Activated naive CD4-positive, alpha-beta T cell treated with anti-CD3 and anti-CD28 coated beads, Interleukin-2, amount 10 ng/mL, durations not matched to agents 7 days and 5 days (primary cell): ENCODE measurements around the gene GPR153.
A peak's percentile ranks its signal among the peaks of the same experiment; 100 is the strongest.

Experiments used
- CTCF ChIA-PET: fragments of 350-600 bp; sonication (Branson Sonifier 250); formaldehyde crosslinking; loops from one replicate; lab custom pipeline; 2021; ENCODE audit warnings: antibody characterized with exemption; lab: Charles Lee
- DNase-seq: peaks from one replicate; pipeline ENCODE4 v3.0.0-alpha.2; 2020
- H3K27ac Mint-ChIP-seq: one replicate; pipeline ENCODE4 v1.8.0; 2021; ENCODE audit warnings: mild to moderate bottlenecking, moderate library complexity, mixed read lengths
- H3K27me3 Mint-ChIP-seq: one replicate; pipeline ENCODE4 v1.8.0; 2021; ENCODE audit warnings: mild to moderate bottlenecking, mixed read lengths
- H3K36me3 Mint-ChIP-seq: one replicate; pipeline ENCODE4 v1.8.0; 2021; ENCODE audit warnings: mixed read lengths
- H3K4me1 Mint-ChIP-seq: one replicate; pipeline ENCODE4 v1.8.0; 2021; ENCODE audit warnings: mixed read lengths
- H3K4me3 Mint-ChIP-seq: one replicate; pipeline ENCODE4 v1.8.0; 2021; ENCODE audit warnings: mild to moderate bottlenecking, moderate library complexity, mixed read lengths
- H3K9me3 Mint-ChIP-seq: one replicate; pipeline ENCODE4 v1.8.0; 2021; ENCODE audit warnings: mixed read lengths

Gene GPR153

DNA sequence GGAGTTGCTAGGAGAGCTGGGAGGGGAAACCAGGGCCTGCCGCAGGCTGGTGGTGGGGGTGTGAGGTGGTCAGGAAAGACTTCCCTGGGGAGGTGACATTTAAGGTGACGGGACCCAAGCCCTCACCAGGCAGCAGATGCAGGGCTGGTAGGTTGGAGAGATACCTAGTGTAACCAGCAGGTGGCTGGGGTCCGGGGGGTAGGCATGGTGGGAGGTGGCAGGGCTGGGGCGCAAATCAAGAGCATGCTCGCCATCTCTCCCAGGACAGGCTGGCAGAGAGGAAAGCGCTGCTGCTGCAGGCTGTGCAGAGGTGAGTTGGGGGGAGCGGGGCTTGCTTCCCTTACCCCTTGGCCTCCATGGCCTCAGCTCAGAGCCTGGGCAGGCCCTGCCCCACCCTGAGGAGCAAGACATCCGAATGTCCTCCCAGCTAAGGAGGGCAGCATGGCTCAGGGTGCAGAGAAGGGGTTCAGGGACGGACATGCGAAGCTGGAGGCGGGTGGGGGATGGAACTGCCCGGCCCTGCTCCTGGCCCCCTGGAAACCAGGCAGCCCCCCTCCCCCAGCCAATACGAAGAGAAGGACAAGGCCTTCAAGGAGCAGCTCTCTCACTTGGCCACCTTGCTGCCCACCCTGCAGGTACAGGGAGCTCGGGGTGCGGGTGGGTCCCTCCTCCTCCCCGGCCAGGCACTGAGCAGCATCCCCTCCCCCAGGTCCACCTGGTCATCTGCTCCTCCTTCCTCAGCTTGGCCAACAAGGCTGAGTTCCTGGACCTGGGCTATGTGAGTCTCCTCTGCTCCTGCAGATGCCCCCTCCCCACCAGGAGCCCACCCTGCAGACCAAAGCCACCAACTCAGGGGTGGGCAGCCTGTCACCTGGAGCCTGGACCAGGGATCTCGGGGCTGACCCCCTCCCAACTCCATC lies 51.0 kb downstream of the GPR153 start:
- H3K4me3 Mint-ChIP-seq, result no peak overlapping the region
- DNase-seq, result peak; percentile 37
- CTCF ChIA-PET, result interaction anchor here (0.8 kb wide), 1 partner anchor 42 kb away, joined by 3 read pairs; no protein-coding TSS in a partner anchor
- H3K27ac Mint-ChIP-seq, result no peak overlapping the region
- peaks cover 15% of the 10 kb centered on the region for H3K4me1 Mint-ChIP-seq
- H3K27me3 Mint-ChIP-seq, result peaks cover 92% of the 10 kb centered on the region
- no peaks in the 10 kb centered on the region for H3K36me3 Mint-ChIP-seq
- H3K9me3 Mint-ChIP-seq, result no peaks in the 10 kb centered on the region

DNA sequence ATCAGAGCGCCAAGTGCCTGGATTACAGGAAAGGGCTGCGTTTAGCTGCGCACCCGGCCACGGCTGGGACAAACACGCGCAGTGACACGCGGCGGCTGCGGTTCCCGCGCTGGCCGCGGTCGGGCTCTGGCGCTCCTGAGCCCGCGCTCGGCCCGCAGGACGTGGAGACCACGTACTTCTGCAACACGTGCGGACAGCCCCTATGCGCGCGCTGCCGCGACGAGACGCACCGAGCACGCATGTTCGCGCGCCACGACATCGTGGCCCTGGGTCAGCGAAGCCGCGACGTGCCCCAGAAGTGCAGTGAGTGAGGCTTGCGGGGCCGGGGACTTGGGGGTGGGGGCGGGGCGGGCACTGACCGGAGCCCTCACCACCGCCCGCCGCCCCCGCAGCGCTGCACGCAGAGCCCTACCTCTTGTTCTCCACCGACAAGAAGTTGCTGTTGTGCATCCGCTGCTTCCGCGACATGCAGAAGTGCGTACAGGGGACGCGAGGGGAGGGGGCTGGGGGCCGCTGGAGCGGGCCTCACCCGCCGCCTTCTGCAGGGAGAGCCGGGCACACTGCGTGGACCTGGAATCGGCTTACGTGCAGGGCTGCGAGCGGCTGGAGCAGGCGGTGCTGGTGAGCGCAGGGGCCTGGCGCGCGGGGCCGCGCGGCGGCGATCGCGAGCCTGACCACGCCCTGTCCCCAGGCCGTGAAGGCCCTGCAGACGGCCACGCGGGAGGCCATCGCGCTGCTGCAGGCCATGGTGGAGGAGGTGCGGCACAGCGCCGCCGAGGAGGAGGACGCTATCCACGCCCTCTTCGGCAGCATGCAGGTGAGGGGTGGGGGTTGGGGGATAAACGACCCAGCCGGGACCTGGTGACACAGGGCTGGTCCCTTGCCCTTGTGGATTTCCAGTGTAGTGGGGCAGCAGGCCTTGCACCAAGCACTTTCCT lies 51.9 kb downstream of the GPR153 start:
- H3K27ac Mint-ChIP-seq, result no peak overlapping the region
- H3K4me3 Mint-ChIP-seq, result peak overlapping the region; percentile 21
- peaks cover 19% of the 10 kb centered on the region for H3K4me1 Mint-ChIP-seq
- CTCF ChIA-PET, result interaction anchor here (0.9 to 1.8 kb wide), 2 partner anchors 11 to 17 kb away, joined by 3 to 6 read pairs; no protein-coding TSS in a partner anchor
- peaks cover 99% of the 10 kb centered on the region for H3K27me3 Mint-ChIP-seq
- H3K36me3 Mint-ChIP-seq, result no peaks in the 10 kb centered on the region
- no peaks in the 10 kb centered on the region for H3K9me3 Mint-ChIP-seq
- DNase-seq, result peak; percentile 39

DNA sequence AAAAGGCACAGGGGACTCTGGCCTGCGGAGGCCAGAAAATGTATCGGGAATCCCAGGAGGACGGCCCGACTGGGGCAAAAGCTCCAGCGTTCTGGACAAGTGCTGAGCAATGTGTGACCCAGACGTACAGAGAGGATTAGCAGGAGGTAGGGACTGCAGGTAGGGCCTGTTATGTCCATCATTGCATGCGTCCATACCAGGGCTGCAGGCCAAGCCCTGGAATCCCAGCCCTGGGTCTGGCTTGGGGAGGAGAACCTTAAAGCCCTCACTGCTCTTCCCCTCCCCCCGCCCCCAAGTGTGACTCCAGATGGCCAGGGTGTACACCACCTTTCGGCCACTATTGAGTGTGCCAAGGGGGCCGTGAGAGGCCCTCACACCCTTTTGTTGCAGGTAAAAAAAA lies 53.0 kb downstream of the GPR153 start:
- CTCF ChIA-PET, result interaction anchor here (0.9 to 1.8 kb wide), 3 partner anchors 12 to 40 kb away, joined by 3 to 6 read pairs (median 4); no protein-coding TSS in a partner anchor
- no peak for DNase-seq
- Mint-ChIP-seq H3K36me3 (no peaks in the 10 kb centered on the region), H3K4me1 (peaks cover 19% of the 10 kb centered on the region), H3K9me3 (no peaks in the 10 kb centered on the region), H3K4me3 (no peak overlapping the region), H3K27me3 (peaks cover 95% of the 10 kb centered on the region), H3K27ac (no peak overlapping the region)

DNA sequence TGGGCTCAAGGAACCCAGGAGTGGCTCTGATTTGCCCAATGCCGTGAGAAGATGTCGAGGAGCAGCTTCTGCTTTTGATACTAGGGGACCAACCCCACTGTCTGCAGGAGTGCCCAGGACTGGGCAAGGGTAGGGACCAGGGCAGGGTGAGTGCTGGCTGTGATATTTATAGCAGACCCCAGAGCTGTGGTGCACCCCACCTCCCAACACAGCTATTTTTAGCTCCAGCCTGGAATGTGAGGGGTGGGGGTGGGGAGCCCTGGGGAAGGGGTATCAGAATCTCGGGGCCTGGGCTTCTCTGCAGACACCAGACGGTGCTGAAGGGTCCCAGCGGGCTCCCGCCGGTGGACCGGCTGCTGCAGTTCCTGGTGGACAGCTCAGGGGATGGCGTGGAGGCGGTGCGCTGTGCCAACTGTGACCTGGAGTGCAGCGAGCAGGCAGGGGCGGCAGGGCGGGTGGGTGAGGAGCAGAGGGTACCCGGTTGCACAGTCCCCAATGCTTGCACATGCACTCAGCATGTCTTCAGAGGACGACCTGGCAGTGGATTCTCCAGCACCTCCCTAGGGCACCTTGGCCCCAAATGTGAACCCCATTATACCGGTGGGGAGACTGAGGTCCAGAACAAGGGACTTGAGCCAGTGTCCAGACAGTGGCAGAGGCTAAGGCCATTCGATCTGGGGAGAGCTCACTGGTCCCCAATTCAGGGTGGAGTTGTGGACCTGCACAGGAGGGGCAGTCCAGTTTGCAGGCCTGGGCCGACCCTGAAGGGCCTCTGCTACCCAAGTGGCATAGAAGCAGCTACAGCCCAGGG lies 53.6 kb downstream of the GPR153 start:
- H3K36me3 Mint-ChIP-seq, result no peaks in the 10 kb centered on the region
- H3K27ac Mint-ChIP-seq, result no peak overlapping the region
- H3K4me3 Mint-ChIP-seq, result no peak overlapping the region
- CTCF ChIA-PET, result interaction anchor here (0.6 to 2.5 kb wide), 11 partner anchors 10 to 231 kb away, joined by 3 to 6 read pairs (median 4); no protein-coding TSS in a partner anchor
- peaks cover 19% of the 10 kb centered on the region for H3K4me1 Mint-ChIP-seq
- no peaks in the 10 kb centered on the region for H3K9me3 Mint-ChIP-seq
- H3K27me3 Mint-ChIP-seq, result peaks cover 88% of the 10 kb centered on the region
- no peak for DNase-seq

DNA sequence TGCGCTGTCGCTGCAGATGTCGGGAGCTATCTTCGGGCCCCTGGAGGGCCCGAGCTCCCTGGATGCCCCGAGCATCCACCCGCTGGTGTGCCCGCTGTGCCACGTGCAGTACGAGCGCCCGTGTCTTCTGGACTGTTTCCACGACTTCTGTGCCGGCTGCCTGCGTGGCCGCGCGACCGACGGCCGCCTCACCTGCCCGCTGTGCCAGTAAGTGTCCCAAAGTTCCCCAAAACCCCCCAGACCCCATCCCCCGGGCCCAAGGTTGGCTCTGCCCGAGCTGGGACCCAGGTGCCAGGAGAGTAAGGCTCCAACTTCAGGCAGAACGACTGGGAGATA lies 54.4 kb downstream of the GPR153 start:
- H3K27ac Mint-ChIP-seq, result no peak overlapping the region
- DNase-seq, result no peak
- H3K36me3 Mint-ChIP-seq, result no peaks in the 10 kb centered on the region
- peaks cover 21% of the 10 kb centered on the region for H3K4me1 Mint-ChIP-seq
- CTCF ChIA-PET, result interaction anchor here (0.7 to 2.5 kb wide), 9 partner anchors 9 to 231 kb away, joined by 3 to 6 read pairs (median 4); no protein-coding TSS in a partner anchor
- H3K9me3 Mint-ChIP-seq, result no peaks in the 10 kb centered on the region
- no peak overlapping the region for H3K4me3 Mint-ChIP-seq
- peaks cover 80% of the 10 kb centered on the region for H3K27me3 Mint-ChIP-seq

DNA sequence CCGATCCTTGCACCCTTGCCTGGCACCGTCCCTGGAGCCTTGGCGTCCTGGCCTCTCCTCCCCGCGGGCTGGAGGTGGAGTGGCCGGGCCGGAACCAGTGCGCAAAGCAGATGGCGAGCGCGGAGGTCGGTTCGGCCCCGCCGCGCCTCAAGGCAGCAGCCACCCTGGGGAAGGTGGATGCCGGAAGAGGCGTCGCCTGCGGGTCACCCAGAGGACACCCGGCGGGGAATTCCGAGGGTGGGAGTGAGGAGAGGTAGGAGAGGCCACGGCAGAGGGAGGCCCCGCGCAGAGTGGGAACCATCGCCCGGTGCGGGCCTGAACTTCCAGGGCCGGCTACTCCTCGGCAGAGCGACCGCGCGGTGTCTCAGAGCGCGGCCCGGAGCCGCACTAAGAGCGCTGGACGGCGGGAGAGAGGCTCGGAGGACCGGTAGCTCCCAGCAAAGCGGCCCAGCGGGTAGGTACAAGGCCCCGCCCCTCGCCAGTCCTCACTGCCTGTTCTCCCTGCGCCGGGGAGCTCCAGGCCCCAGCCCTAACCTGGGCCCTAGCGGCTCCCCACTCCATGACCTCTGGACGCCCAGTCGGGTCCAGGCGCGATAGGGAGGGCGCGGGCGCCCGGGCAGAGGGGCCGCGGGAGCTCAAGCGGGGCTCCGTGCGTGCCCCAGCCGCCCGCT lies 54.9 kb downstream of the GPR153 start, which contains the start of gene RNF207:
Gene RNF207 (plus strand): TSS at position 271 of the 671 bp plus-strand sequence. CDS start 417 bp downstream, outside the sequence.
- Mint-ChIP-seq H3K9me3 (no peaks in the 10 kb centered on the region), H3K27me3 (peaks cover 75% of the 10 kb centered on the region), H3K4me1 (peaks cover 22% of the 10 kb centered on the region), H3K27ac (no peak within 1 kb of the TSS), H3K4me3 (peak within 1 kb of the TSS; percentile 58), H3K36me3 (no peaks in the 10 kb centered on the region)
- CTCF ChIA-PET, result interaction anchor here (0.7 to 2.5 kb wide), 8 partner anchors 9 to 232 kb away, joined by 3 to 6 read pairs (median 4); no protein-coding TSS in a partner anchor
- DNase-seq, result peak; percentile 62

DNA sequence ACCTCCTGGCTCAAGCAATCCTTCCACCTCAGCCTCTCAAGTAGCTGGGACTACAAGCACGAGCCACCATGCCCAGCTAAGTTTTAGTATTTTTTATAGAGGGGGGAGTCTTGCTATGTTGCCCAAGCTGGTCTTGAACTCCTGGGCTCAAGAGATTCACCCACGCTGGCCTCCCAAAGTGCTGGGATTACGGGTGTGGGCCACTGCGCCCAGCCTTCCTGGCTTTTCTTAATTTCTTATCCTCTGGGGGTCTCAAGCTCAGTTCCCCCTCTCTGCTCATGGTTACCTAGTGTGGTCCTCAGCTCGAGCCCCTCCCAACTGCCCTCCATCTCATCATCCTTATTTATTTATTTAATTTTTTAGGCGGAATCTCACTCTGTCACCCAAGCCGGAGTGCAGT lies 58.6 kb downstream of the GPR153 start:
- peaks cover 47% of the 10 kb centered on the region for H3K4me1 Mint-ChIP-seq
- H3K36me3 Mint-ChIP-seq, result peaks cover 9% of the 10 kb centered on the region
- no peaks in the 10 kb centered on the region for H3K9me3 Mint-ChIP-seq
- CTCF ChIA-PET, result interaction anchor here (1.0 kb wide), 1 partner anchor 15 kb away, joined by 3 read pairs; no protein-coding TSS in a partner anchor
- H3K4me3 Mint-ChIP-seq, result no peak overlapping the region
- no peak for DNase-seq
- H3K27ac Mint-ChIP-seq, result no peak overlapping the region
- H3K27me3 Mint-ChIP-seq, result peaks cover 38% of the 10 kb centered on the region

DNA sequence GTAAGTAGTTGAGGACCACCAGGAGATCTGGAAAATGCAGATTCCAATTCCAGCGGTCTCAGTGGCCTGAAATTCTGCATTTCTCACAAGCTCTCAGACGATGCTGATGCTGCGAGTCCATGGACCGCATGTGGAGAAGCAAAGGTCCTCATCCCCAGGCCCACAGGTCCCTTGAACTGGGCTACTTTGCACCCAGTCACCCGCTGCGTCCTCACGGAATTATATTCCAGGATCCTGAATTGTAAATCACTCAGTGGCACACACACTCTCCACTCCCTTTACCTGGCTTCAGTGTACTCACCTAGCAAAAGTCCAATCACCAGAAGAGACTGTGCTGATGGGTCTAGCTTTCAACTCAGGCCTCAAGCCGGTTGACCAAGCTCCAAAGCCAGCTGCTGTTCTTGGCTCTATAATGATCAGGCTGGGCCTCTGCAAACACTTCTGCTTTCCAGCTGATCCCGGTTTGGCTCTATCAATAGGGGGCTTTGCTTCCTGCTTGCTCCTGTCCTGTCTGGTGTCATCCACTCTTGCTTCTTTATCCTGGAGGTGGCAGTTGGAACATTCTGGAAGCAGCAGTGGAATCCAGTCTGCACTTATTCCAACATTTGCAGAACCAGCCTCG lies 60.6 kb downstream of the GPR153 start:
- H3K9me3 Mint-ChIP-seq, result no peaks in the 10 kb centered on the region
- peak overlapping the region; percentile 64 for H3K27ac Mint-ChIP-seq
- peaks cover 23% of the 10 kb centered on the region for H3K36me3 Mint-ChIP-seq
- peak overlapping the region; percentile 76 for H3K4me3 Mint-ChIP-seq
- H3K4me1 Mint-ChIP-seq, result peaks cover 54% of the 10 kb centered on the region
- CTCF ChIA-PET, result no interaction called here
- peaks cover 18% of the 10 kb centered on the region for H3K27me3 Mint-ChIP-seq
- DNase-seq, result no peak

DNA sequence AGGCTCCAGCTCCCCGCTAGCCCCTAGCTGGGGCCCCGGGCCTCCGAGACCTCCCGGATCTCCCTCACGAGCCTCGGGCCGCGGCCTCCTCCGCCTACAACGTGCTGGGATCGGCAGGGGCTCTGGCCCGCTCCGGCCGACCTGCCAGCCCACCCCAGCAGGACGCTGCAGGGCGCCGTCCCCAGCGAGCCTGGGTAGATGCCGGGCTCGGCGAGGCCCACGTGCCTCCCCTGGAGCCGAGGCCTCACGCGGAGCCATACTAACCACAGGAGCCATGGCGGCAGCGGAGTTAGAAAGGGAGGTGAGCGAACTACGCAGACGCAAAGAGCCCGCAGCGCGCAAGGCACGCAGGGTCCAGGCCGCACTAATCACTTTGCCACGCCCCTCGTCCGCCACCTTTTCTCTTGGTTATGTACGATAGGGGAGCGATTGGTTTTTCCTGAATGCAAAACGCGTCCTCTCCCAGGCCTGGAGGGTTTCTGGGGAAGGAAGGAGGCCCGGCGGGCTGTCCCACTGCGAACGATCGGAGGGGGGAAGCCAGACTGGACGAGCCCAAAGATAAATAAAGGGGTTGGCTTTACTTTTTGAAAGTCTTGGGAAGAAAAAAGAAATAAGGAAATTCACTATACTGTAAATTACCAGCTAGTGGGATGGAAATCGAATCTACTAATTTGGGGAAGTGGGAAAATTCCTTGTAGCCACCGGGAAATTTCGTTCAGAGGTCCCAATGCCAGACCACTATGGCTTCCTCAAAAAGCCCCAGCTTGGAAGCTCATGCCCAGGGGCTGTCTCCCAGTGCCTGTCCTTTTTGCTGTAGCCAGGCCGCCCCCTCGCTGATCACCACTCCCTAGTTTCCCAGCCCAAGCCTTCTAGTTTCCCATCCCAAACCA lies 61.4 kb downstream of the GPR153 start, which contains the start of gene RPL22:
Gene RPL22 (minus strand): TSS at position 298 of the 890 bp plus-strand sequence. CDS start 22 bp downstream, at position 276.
- CTCF ChIA-PET, result no interaction called here
- DNase-seq, result peak; percentile 99

DNA sequence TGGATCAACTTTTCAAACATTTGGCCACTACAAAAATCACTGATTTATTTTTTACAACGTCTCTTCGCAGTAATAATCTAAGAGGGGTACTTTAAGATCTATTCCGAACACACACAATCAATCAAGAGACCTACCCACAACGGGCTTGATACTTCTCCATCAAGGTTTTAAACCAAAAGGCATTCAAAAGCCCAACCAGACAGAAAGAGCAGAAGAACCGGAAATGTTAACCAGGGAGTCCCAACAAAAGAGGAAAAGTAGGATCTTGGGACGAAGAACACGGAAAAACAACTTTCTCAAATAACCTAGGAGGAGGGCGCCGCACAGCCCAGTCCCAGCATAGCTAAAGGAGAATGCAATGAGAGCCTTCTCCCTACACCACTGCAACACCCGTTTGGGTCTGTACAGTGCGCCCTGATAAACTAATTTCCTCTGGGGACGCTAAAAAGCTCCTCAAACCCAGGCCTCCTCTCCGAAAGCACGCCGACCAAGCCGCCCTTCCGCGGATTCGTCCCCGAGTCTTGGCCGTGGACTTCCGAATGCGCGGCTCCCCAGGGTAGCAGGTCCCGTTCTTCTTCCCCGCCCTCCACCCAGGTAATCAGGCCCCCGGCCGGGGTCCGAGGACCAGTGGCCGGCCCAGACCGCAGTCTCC lies 62.1 kb downstream of the GPR153 start:
- Mint-ChIP-seq H3K27me3 (peaks cover 3% of the 10 kb centered on the region), H3K27ac (peak overlapping the region; percentile 64), H3K4me3 (peak overlapping the region; percentile 76), H3K36me3 (peaks cover 29% of the 10 kb centered on the region), H3K4me1 (peaks cover 46% of the 10 kb centered on the region), H3K9me3 (no peaks in the 10 kb centered on the region)
- CTCF ChIA-PET, result interaction anchor here (0.8 to 0.9 kb wide), 2 partner anchors 47 to 148 kb away, joined by 3 read pairs; no protein-coding TSS in a partner anchor
- DNase-seq, result peak; percentile 57

More for the DNA sequence above, 61.4 kb downstream of the GPR153 start, which contains the start of gene RPL22:
- Mint-ChIP-seq H3K27ac (peak within 1 kb of the TSS; percentile 64), H3K4me1 (peaks cover 46% of the 10 kb centered on the region), H3K27me3 (peaks cover 11% of the 10 kb centered on the region), H3K36me3 (peaks cover 25% of the 10 kb centered on the region), H3K4me3 (peak within 1 kb of the TSS; percentile 76), H3K9me3 (no peaks in the 10 kb centered on the region)
